Activated CD4-positive, alpha-beta T cell treated with anti-CD3 and anti-CD28 coated beads for 48 hours (primary cell): ENCODE data around the gene USP34.
"Not testable (repeated sequence)": the region's sequence is repeated elsewhere in the genome, so short reads cannot be mapped to it uniquely, and the experiment has no call there.

Experiments
- DNase-seq: peaks from one replicate; pipeline ENCODE4 v3.0.0-alpha.2; 2020

The USP34 gene

DNA sequence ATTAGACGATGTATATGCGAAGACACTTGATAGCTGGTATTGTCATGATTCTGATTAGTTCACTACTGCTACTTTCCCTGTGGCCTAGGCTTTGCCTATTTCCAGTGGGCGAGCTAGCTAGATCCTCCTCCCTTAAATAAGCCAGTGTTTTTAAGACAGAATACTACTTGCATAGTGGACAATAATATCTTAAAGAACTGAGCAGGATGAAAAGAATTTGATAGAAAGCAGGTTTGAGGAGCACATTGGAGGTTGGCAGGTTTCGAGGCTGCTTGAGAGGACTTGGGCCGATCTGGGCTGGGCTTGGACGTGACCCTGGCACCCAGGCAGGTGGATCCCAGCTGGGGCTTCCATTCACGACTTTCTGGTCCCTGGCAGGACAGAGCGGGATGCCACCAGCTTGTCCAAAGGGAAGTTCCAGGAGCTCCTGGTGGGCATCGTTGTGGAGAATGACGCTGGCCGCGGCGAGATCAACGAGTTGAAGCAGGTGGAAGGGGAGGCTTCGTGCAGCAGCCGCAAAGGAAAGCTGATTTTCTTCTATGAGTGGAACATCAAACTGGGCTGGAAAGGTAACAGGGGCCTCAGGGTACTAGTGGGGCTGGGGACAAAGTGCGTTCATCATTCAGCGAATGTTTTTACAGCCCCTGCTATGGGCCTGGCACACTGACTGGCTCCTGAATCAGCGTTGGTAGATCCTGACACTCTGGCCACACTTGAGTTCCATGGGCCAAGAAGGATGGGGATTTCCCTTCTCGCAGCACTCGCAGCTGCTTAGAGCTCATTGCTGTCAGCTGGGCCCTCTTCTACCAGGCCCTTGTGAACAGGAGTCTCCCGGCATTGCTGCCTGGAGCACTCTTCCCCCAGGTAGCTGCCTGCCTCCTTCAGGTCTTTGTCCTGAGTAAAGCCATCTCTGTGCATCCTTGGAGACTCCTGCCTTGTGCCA is 292.0 kb downstream of the USP34 start:
- peak; percentile 21 for DNase-seq

DNA sequence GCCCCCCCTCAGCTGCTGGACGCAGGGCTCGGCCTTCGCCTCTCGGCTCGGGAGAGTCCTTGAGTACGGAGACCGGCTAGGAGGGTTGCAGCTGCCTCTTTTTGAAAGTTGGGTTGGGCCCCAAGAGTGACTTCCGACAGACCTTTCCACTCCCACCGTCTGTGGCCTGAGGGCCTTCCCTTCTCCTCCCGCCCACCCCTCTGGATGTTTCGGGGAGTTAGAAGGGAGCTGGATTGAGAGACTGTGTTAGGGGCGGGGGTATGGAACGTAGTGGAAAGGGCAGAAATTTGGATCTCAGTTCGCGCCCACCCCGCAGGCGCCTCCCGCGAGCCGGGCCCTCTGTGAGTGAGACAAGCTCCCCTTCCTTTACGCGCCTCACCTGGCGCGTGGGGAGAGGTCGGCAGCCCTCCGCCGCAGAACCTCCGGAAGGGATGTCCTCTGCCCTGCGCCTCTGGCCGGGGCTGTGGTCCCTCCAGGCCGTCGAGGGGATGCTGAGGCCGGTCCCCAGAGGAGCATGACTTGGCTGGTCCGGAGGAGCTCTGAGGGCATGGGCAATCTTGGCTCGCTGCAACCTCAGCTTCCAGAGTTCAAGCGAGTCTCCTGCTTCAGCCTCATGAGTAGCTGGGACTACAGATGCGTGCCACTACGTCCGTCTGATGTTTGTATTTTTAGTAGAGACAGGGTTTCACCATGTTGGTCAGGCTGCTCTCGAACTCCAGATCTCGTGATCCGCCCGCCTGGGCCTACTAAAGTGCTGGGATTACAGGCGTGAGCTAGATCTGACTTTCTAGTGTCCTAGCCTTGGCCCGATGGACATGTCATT is 292.9 kb downstream of the USP34 start:
- DNase-seq: peak; percentile 53

DNA sequence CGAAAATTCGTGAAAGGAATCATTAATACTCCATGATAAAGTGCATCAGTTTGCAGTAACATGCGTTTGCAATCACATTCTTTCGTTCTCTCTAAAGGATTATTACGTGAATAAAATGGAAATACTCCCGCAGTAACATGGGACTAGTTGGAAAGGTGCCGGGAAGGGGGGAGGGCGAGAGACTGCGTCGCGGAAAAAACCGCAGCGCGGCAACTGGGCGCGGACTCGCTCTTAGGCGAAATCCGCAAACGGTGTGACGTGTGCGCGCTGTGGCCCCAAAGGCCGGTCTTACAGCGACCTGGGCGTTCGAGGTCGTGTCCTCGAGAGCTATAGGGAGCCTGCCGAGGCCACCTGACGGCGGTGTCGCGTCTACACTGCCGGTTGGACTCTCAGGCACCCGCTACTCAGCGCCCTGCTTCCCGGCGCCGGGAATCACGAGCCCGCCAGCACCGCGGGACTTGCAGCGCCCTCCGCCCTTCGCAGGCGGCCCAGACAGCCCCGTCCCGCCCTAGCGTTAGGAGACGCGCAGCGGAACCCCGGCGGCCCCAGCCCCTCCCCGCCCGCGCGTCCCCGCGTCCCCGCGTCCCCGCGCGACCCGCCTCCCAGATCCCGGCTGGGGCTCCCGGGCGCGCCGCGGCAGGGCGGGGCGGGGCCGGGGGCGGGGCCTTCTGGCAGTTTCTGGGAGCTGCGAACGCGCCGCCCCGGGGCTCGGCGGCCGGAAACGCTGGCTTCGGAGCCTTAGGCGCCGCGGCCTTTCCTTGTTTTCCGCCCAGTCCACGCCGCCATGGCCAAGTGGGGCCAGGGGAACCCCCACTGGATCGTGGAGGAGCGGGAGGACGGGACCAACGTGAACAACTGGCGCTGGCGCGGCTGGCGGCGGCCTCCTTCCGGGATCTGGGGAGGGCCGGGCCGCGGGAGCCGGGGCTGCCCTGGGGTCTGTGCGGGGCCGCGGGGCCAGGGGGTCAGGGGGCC is 293.8 kb downstream of the USP34 start:
- DNase-seq: peak; percentile 96

DNA sequence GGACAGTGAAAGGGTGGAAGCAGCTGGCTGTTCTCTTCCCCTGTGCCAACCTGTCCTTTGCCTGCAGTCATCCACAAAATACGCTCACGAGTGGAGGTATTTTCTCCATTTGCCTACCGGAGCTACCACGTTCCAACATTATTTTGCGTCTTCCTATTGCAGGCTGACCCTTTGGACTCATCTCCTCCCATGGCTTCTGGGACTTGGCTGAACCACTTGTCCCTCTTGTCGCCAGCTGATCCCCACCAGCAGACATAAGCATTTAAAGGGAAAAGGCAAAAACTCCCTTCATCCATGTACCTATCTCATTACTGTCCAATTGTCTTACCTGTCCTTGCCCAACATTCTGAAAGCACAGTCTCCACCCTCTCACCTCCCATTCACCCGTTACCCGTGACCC is 295.9 kb downstream of the USP34 start:
- DNase-seq: no peak

DNA sequence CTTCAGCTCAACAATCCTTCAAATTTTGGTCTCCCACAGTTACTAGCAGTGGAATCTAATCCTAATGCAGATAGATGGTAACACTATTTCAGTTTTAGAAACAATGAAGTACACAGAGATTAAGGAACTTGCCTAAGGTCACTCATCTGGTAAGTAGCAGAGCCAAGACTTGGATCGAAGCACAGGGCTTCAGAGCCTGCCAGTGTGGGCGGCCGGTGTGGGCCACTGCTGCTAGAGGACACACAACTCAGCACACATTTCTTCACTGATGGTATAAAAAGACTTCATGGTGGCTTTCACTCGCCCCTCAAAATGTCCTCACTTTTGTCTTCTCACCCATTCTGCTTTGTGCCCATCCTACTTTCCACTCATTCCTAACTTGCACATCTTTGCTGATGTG is 297.8 kb downstream of the USP34 start:
- no peak for DNase-seq

DNA sequence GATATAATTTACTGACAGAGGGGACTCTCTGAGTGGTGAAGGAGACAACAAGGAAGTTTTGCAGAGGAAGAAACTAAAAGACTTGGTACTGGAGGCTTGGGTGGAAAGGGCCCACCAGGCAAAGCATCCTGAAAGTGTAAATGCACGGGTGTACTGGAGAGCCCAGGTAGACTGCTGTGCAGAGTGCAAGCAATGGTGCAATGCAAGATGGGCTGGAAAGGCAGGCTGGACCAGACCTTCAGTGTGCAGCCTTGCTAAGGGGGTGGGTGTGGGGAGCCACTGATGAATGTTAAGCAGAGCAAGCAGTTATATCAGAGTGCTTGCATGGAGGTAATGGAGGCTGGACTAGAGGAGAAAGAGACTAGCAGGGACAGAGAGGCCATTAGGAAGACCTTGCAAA is 298.2 kb downstream of the USP34 start:
- no peak for DNase-seq

DNA sequence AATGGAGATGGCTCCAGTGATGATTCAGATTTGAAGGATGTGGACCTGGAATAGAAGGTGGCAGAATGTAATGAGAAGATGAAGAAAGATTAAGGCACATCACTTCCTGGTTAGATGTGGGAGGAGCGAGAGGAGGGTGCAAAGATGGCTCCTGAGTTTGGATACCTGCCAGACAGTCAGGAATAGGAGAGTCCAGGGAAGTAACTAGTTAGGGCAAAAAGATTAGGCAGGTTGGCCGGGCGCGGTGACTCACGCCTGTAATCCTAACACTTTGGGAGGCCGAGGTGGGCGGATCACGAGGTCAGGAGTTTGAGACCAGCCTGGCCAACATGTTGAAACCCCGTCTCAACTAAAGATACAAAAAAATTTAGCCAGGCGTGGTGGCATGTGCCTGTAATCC is 303.3 kb downstream of the USP34 start:
- DNase-seq: no peak

DNA sequence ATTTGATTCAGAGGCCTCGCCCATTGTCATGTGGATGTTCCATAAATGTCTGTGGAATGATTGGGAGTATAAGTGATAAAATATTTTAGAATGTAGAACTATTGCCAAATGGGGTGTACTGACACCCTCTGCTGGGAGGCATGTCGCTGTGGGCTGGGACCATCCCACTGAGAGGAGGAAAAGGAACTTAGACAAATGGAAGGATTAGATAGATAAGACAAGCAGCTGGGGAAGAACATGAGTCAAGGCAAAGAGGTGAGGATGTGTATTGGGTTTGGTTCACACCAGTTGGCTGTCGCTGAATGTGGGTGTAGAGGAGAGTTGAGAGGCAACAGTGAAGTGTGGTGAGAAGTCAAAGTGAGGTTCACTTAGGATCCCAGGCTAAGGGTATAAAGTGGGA is 304.9 kb downstream of the USP34 start:
- DNase-seq: no peak

DNA sequence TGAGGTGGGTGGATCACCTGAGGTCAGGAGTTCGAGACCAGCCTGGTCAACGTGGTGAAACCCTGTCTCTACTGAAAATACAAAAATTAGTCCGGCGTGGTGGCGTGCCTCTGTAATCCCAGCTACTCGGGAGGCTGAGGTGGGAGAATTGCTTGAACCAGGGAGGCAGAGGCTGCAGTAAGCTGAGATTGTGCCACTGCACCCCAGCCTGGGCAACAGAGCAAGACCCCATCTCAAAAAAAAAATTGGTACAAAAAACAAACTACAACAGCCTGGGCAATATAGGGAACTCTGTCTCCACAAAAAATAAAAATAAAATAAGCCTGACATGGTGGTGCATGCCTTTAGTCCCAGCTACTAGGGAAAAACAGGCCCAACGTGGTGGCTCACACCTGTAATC is 305.8 kb downstream of the USP34 start:
- not testable (repeated sequence) for DNase-seq

DNA sequence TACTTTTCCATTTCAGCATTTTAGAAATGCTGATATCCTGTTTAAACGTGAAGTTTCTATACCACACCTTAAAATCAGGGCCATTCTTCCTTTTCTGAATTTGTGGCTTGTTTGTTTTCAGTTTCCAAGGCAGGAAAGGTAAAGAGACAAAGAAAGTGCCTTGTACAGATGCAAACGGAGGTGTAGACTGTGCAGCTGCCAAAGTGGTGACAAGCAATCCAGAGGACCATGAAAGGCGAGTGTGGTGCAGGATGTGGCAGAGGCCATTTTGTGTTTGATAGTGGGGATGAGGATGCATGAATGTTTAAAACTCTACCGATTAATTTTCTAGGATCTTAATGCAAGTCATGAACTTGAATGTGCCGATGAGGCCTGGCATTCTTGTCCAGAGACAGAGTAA is 308.2 kb downstream of the USP34 start:
- no peak for DNase-seq

DNA sequence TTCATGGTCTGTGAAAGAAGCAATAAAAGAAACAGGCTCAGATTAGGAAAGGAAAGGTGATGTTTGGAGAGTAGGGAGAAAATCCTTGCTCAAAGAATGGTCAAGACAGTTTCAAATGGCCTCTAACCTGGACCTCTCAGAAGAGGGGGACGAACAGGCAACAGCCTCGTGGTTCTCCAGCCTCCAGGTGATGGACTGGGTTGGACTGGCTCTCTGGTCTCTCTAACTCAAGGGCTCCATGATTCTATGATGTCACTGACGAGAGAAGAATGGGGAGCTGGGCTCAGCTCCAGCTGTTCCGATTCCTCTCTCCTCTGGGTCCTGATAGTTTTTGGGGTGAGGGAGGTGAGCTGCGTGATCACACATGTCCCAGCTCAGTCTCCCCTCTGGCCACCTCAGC is 309.0 kb downstream of the USP34 start, which contains the start of gene C2orf74:
Gene C2orf74 (plus strand): TSS at position 301 of the 400 bp plus-strand sequence. CDS start 327 bp downstream, outside the sequence.
- DNase-seq: no peak

DNA sequence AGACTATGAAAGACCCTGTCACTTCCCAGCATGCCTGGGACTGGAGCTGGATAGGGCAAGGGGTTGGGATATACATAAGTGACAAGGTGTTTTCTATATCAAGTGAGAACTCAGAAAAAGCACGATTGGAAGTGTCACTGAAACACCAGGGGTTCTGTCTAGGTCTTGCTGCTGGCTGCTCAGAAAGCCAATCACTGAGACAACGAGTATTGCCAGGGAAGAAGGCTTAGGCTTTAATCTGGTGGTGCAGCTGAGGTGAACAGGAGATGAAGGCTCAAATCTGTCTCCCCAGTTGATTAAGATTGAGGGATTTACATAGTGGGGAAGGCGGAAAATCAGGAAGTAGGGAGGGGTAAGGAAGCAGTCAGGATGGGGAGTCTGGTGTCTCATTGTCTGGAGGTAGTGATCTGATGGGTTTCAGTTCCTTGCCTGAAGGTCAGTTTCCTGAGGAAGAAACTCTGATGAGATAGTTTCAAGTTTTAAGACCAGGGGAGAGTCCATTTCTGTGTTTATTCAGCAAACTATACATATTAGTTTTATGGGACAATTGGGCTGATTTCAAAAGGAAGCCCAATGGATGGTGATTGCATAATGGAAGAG is 312.4 kb downstream of the USP34 start:
- no peak for DNase-seq

DNA sequence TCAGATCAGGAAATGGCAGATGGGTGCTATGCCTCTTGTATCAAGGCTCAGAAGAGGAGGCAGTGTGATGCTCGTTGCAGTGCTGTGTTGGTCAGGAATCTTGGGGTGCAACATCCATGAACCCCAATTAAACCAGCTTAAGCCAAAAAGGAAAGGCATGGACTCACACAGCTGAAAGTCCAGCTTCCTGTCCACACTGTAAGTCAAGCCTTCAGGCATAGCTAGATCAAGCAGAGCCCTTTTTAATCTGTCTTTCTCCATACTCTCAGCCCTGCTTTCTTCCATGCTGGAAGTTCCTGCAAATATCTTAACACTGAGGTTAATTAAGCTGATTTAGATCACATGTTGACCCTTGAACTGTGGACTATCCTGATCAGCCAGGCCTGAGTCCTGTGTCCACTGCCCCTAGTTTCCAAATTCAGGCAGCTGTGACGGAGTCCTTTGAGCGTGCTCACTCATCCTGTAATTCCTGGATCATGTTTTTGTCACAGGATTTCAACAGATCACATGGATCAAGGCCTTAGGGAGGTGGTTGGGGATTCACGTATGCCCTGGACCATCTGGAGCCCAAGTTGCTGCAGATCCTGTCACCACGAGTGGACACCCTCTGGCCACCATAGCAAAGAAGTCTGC is 313.4 kb downstream of the USP34 start:
- no peak for DNase-seq

DNA sequence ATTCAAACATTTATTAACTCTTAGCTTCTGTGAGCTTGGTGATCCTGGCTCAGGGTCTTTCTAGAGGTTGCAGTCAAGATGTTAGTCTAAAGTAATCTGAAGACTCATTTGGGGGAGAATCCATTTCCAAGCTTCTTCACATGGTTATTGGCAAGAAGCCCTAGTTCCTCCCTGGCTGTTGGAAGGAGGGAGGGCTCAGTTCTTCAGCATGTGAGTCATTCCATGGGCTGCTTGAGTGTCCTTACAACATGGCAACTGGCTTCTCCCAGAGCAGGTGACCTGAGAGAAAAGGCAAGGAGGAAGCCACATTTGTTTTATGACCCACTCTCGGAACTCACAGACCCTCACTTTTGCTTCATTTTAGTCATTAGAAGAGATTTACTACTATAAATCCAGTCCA is 319.5 kb downstream of the USP34 start:
- DNase-seq: no peak

DNA sequence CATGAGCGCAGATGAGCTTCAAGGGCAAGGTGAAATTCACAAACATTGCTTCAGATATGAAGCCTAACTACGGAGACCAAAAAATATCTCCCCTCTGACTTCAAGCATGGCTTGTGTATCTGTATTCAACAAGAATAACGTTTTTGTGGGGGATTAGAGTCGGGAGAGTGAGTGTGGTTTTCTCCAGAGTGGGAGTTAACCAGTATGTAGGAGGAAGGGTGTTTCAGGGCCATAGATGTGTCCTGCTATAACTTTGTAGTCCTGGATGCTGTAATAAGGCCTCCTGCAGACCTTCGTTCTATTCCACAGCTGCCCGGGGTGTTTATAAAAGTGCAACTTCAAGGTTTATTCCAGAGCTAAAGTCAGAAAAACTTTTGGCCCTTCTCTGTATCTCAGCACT is 321.8 kb downstream of the USP34 start:
- no peak for DNase-seq

DNA sequence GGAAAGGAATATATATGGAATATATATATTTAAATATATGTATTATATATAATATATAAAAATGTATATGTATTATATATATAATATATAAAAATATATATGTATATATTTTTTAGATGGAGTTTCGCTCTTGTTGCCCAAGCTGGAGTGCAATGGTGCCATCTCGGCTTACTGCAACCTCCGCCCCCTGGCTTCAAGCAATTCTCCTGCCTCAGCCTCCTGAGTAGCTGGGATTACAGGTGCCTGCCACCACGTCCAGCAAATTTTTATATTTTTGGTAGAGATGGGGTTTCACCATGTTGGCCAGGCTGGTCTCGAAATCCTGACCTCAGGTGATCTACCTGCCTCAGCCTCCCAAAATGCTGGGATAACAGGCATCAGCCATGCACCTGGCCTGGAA is 322.8 kb downstream of the USP34 start:
- DNase-seq: not testable (repeated sequence)

DNA sequence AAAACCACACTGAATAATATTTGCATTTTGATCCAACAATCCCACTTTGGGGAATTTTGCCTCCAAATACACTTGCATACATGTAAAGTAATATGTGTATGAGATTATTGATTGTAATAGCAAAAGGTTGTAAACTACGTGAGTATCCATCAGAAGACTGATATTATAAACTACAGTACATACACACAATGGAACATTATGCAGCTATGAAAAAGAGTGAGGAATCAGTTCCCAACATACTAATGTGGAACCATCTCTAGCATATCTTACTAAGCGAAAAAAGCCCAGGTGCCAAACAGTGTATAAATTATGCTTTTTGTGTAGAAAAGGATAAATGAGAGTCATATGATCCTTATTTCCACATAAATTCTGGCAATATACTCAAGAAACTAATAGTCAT is 324.9 kb downstream of the USP34 start:
- no peak for DNase-seq

DNA sequence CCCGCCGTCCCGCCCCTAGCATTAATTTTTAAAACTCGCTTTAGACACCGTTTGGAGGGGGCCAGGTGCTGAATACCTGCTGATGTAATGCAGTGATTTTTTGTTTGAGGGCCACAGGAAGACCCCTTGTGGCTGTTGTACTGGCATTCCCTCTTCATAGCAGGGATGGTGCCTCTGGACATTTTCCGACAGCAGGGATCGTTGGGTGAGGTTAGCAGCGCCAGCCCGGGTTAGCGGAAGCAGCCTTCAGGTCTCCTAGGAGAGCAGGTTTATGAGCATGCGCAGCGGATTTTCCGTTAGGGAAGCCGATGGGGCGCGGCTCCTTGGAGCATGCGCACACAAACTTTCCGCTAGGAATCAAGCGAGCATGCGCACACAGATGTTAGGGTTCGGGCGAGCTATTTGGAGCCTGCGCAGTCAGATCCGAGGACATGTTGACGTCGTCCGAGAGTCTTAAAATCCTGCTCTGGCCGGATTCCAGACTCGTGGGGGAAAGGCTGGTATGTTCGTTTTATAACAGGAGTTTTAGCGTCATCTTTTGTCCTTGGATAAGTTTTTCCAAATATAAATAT is 326.1 kb downstream of the USP34 start:
- peak; percentile 96 for DNase-seq

DNA sequence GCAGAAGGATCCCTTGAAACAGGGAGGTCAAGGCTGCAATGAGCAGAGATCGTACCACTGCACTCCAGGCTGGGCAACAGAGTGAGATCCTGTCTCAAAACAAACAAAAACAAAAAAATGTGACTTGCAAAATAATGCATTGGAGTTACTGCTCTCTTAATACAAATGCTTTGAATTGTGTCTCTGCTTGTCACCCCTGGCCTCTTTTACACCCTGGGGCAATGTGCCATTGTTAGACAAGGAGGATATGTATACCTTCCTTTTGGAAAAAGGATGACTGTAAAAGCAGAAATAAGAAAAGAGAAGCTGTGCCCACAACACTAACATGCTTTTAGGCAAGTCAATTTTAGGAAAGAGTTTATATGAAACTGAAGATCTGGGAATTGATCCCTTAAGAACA is 329.7 kb downstream of the USP34 start:
- DNase-seq: no peak

DNA sequence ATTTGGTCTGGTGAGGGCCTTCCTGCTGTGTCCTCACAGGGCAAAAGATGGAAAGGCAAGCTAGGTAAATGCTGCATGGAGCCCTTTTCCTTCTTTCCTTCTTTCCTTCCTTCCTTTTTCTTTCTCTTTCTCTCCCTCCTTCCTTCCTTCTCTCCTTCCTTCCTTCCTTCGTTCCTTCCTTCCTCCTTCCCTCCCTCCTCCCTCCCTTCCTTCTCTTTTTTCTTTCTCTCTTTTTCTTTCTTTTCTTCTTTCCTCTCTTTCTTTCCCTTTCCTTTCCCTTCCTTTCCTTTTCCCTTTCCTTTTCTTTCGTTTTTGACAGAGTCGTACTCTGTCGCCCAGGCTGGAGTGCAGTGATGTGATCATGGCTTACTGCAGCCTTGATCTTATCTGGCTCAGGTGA is 332.0 kb downstream of the USP34 start:
- no peak for DNase-seq
